HCT116 (cell line): ENCODE results near the gene KANK2. TPM values are rescaled to one million over a fixed set of nuclear protein-coding genes. Genes with fewer than 3 reads are reported as not detected.

Source experiments
- ATAC-seq: fragments of 200-7000 bp; cut with Tn5 transposase; 2 replicates; pipeline ENCODE4 v1.9.1; 2020; ENCODE audit warnings: mild to moderate bottlenecking, moderate library complexity
- BruUV-seq: library from RNA; stranded (reverse); fragments of 400-500 nt; replicated peaks from 2 replicates; lab custom pipeline; 2021; lab: Mats Ljungman, UMichigan
- CTCF ChIA-PET: fragments of 300-600 bp; sonication (Branson Sonifier 250); formaldehyde crosslinking; loops from one replicate; lab custom pipeline; 2021; ENCODE audit warnings: antibody characterized with exemption; lab: Charles Lee
- POLR2A ChIA-PET: fragments of 300-600, 350-600 bp; sonication (Branson Sonifier 250); formaldehyde crosslinking; loops from one replicate; lab custom pipeline; 2021; ENCODE audit warnings: antibody characterized with exemption; lab: Charles Lee
- RAD21 ChIA-PET, 2 experiments: fragments of 300-600 bp; sonication (Branson Sonifier 250); formaldehyde crosslinking; loops; one replicate each; lab custom pipeline; 2023; ENCODE audit warnings: low total read pairs in 2 of 2; ENCODE audit not compliant: uncharacterized antibody in 2 of 2, unreplicated experiment in 2 of 2, low non-redundant PET in 1 of 2; lab: Charles Lee
- DNase-seq: peaks from one replicate; pipeline ENCODE4 v3.0.0-alpha.2; 2010; ENCODE audit warnings: low read depth, low spot score
- H2AFZ ChIP-seq: fragments of 200-600 bp; shearing (Covaris generic), sonication (generic); 2 replicates; pipeline ENCODE4 v1.6.1; 2017; ENCODE audit warnings: low read depth, mixed run types, mixed read lengths, antibody characterized with exemption, low read length; ENCODE audit not compliant: poor library complexity, severe bottlenecking
- H3K27ac ChIP-seq: 2 replicates; pipeline ENCODE4 v1.5.1; 2012; ENCODE audit warnings: low read depth, low read length
- H3K27me3 ChIP-seq: fragments of 200-600 bp; sonication (generic); 2 replicates; pipeline ENCODE4 v1.6.1; 2016; ENCODE audit warnings: mixed run types, low read length, mixed read lengths; ENCODE audit not compliant: insufficient read depth
- H3K36me3 ChIP-seq, 2 experiments: fragments of 200-500 bp in 1 of 2; fragments of 200-600 bp in 1 of 2; sonication (Bioruptor generic) in 1 of 2; sonication (generic) in 1 of 2; 2 replicates each; pipeline versions ENCODE4 v1.5.1 to v1.6.1; 2014 to 2016; ENCODE audit warnings: low read length in 2 of 2, inconsistent platforms in 1 of 2, mixed read lengths in 1 of 2, mixed run types in 1 of 2; ENCODE audit not compliant: insufficient read depth in 2 of 2, control insufficient read depth in 1 of 2
- H3K4me1 ChIP-seq, 2 experiments: fragments of 200-600 bp in 1 of 2; sonication (generic) in 1 of 2; 2 replicates each; pipeline versions ENCODE4 v1.5.1 to v1.6.1; 2012 to 2017; ENCODE audit warnings: low read length in 2 of 2, inconsistent platforms in 1 of 2, mild to moderate bottlenecking in 1 of 2, mixed read lengths in 1 of 2, mixed run types in 1 of 2, moderate library complexity in 1 of 2; ENCODE audit not compliant: insufficient read depth in 2 of 2, control insufficient read depth in 1 of 2
- H3K4me2 ChIP-seq: fragments of 200-600 bp; sonication (generic); 2 replicates; pipeline ENCODE4 v1.6.1; 2017; ENCODE audit warnings: mixed run types, low read length, mixed read lengths
- H3K4me3 ChIP-seq, 2 experiments: fragments of 200-600 bp in 1 of 2; sonication (generic) in 1 of 2; replicated peaks in 1 of 2; 2 replicates each; pipeline ENCODE4 v1.5.1; 2011 to 2016; ENCODE audit warnings: low read length in 2 of 2, control low read depth in 1 of 2, low read depth in 1 of 2, mild to moderate bottlenecking in 1 of 2, mixed read lengths in 1 of 2, mixed run types in 1 of 2
- H3K79me2 ChIP-seq: fragments of 200-600 bp; sonication (generic); 2 replicates; pipeline ENCODE4 v1.6.1; 2017; ENCODE audit warnings: mild to moderate bottlenecking, mixed run types, low read length, moderate library complexity, mixed read lengths; ENCODE audit not compliant: insufficient read depth
- H3K9ac ChIP-seq: fragments of 200-600 bp; sonication (generic); 2 replicates; pipeline ENCODE4 v1.6.1; 2016; ENCODE audit warnings: low read length, mixed read lengths
- H3K9me2 ChIP-seq: fragments of 200-600 bp; sonication (generic), shearing (Covaris generic); 2 replicates; pipeline ENCODE4 v1.6.1; 2017; ENCODE audit warnings: mixed run types, mild to moderate bottlenecking, moderate library complexity; ENCODE audit not compliant: insufficient read depth
- H3K9me3 ChIP-seq, 2 experiments: fragments of 200-500 bp in 1 of 2; fragments of 200-600 bp in 1 of 2; sonication (Bioruptor generic) in 1 of 2; sonication (generic) in 1 of 2; 2 replicates each; pipeline ENCODE4 v1.6.1; 2014 to 2017; ENCODE audit warnings: low read length in 2 of 2, mixed read lengths in 2 of 2, inconsistent platforms in 1 of 2, low read depth in 1 of 2, mild to moderate bottlenecking in 1 of 2, mixed run types in 1 of 2, moderate library complexity in 1 of 2; ENCODE audit not compliant: control insufficient read depth in 1 of 2, insufficient read depth in 1 of 2
- H4K20me1 ChIP-seq: fragments of 200-600 bp; sonication (generic), shearing (Covaris generic); 2 replicates; pipeline ENCODE4 v1.6.1; 2017; ENCODE audit warnings: mixed run types, mild to moderate bottlenecking, moderate library complexity; ENCODE audit not compliant: insufficient read depth
- ATF3 ChIP-seq: IDR thresholded peaks from 2 replicates; pipeline ENCODE4 v1.6.1; 2012
- CBX3 ChIP-seq: IDR thresholded peaks from 2 replicates; pipeline ENCODE4 v1.6.1; 2012; ENCODE audit warnings: low read depth
- CTCF ChIP-seq, 3 experiments: fragments of 200-600 bp in 1 of 3; sonication (generic) in 1 of 3; IDR thresholded peaks in 2 of 3; conservative IDR thresholded peaks in 1 of 3; 2 replicates each; pipeline ENCODE4 v1.5.1; 2012 to 2017; ENCODE audit warnings: low read depth in 2 of 3, low read length in 2 of 3, antibody characterized with exemption in 1 of 3, borderline replicate concordance in 1 of 3, control low read depth in 1 of 3, mild to moderate bottlenecking in 1 of 3, mixed read lengths in 1 of 3, mixed run types in 1 of 3, moderate library complexity in 1 of 3; ENCODE audit not compliant: insufficient read depth in 1 of 3
- FOSL1 ChIP-seq: IDR thresholded peaks from 2 replicates; pipeline ENCODE4 v1.6.1; 2012; ENCODE audit warnings: low read depth
- RAD21 ChIP-seq: IDR thresholded peaks from 2 replicates; pipeline ENCODE4 v1.6.1; 2012; ENCODE audit warnings: low read depth, mild to moderate bottlenecking
- SP1 ChIP-seq: IDR thresholded peaks from 2 replicates; pipeline ENCODE4 v1.6.1; 2012; ENCODE audit warnings: low read depth
- ZBTB33 ChIP-seq: IDR thresholded peaks from 2 replicates; pipeline ENCODE4 v1.6.1; 2011; ENCODE audit warnings: mild to moderate bottlenecking, low read length, moderate library complexity; ENCODE audit not compliant: insufficient replicate concordance; ENCODE audit errors: extremely low read depth
- ZNF274 ChIP-seq: fragments of 200-500 bp; sonication (Bioruptor generic); IDR thresholded peaks from 2 replicates; pipeline ENCODE4 v1.6.1; 2014; ENCODE audit warnings: mild to moderate bottlenecking, low read depth, low read length, inconsistent platforms
- intact Hi-C: fragments of 100-400 bp; cut with micrococcal nuclease; formaldehyde crosslinking; loops from 2 replicates; pipeline ENCODE4 v1.10.0; 2022
- total RNA-seq: library from RNA; stranded (reverse); gene quantifications from one replicate; pipeline ENCODE4 v1.2.1, GENCODE V29; 2021; ENCODE audit not compliant: unreplicated experiment

The KANK2 gene
- total RNA-seq, 1 experiment from 2014 or later: 43.6 TPM

DNA sequence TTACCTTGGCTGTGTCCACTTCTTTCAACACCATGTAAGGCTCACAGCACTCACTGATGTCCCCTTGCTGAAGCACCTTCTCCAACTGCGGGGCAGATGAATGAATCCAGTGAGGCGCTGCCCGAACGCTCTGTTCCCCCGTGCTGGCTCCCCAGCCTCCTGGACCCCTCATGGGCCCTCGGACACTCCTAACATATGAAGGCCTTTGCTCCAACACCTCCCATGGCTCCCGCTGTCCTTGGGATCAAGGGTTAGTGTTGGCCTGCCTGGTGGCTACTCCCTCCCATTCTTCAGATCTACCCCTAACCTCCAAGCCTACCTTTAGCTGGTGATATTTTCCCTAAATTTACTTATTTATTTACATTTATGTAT is 46.4 kb upstream of the KANK2 start (continued):
- no peak for TF ChIP-seq ZBTB33
- TF ChIP-seq FOSL1: no peak
- TF ChIP-seq SP1: no peak
- TF ChIP-seq RAD21: no peak
- TF ChIP-seq, all 23 proteins: peak for 0

DNA sequence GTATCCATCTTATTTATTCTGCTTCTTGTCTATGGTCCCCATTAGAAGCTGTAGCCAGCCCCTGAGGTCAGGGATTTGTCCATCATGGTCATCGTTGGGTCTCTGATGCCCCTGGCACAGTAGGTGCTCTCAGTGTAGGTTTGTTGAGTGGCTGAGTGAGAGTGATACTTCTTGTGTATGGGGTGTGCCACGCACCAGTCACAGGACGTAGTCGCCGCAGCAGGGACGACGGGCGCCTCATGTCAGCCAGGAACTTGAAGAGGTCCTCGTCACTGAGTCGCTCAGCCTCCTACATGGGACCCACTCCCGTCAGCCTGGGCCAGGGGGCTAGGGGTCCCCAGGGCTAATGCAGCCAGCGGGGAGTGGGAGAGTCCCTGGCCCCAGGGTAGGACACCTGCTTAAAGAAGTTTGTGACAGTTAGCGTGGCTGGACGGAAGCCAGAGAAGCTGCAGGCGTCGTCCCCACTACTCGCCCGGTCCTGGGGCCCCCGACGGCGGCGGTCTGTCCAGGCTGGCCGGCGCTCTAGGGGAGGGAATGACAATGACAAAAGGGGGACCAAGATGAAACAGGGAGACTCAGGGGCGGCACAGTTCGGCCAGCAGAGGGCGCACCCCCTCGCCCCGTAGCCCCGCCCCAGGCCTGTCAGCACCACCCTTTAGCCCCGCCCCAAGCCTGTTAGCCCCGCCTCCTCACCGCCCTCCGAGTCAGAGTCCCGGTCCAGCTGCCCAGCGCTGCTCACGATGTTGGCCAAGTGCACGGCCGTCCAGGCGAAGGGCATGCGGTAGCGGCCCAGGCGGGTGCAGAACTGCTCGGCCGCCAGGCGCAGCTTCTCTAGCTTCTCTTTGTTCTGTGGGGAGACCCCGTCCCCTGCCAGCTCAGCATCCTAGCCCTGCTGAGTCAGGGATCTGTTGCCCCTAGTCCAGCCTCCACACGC is 45.8 kb upstream of the KANK2 start:
- H3K9ac ChIP-seq: no peak overlapping the region
- POLR2A ChIA-PET: interaction anchor here (0.6 kb wide), 1 partner anchor 17 kb away, joined by 5 read pairs; no protein-coding TSS in a partner anchor

More for the DNA sequence above, 45.8 kb upstream of the KANK2 start:
- ATAC-seq (peak; percentile 99), DNase-seq (peak; percentile 47)
- no TSS peak for BruUV-seq
- H3K4me2 ChIP-seq: peak overlapping the region; percentile 60
- no peak overlapping the region for H3K27ac ChIP-seq
- peaks cover 6 to 7% of the 10 kb centered on the region in 2 experiments; a peak in 3 of 4 replicates for H3K36me3 ChIP-seq
- intact Hi-C loops: no loop called here
- H3K9me2 ChIP-seq: no peaks in the 10 kb centered on the region
- H3K9me3 ChIP-seq: no peaks in the 10 kb centered on the region
- ChIA-PET CTCF (interaction anchor here (0.6 to 1.1 kb wide), 6 partner anchors 8 to 239 kb away, joined by 3 to 5 read pairs (median 4); no protein-coding TSS in a partner anchor), RAD21 (interaction anchor here in 1 of 2 experiments (0.6 kb wide), 1 partner anchor 12 kb away, joined by 4 read pairs; no protein-coding TSS in a partner anchor)
- no peaks in the 10 kb centered on the region for H3K27me3 ChIP-seq
- H2AFZ ChIP-seq: no peak overlapping the region
- H3K4me1 ChIP-seq: peaks cover 4 to 5% of the 10 kb centered on the region in 2 experiments; a peak in 3 of 4 replicates
- no peaks in the 10 kb centered on the region for H3K79me2 ChIP-seq
- no peaks in the 10 kb centered on the region for H4K20me1 ChIP-seq
- TF ChIP-seq RAD21 (peak; percentile 22), CBX3 (no peak), CTCF (IDR thresholded peaks at IDR 0.05 in 2 of 3, conservative IDR thresholded peaks at IDR 0.05 in 1 of 3; ENCODE audit: borderline replicate concordance in 1 of 3, insufficient read depth in 1 of 3, low read depth in 2 of 3, low read length in 2 of 3) (peak in 2 of 3 experiments; percentile 79 to 82; a peak in 4 of 6 replicates), ZNF274 (no peak), SP1 (no peak), ATF3 (no peak)
- no peak overlapping the region for H3K4me3 ChIP-seq
